ENCODE data around the gene CYTH2. TPM values are rescaled to one million over a fixed set of nuclear protein-coding genes. Genes with fewer than 3 reads are reported as not detected.
"Not testable (repeated sequence)": the region's sequence is repeated elsewhere in the genome, so short reads cannot be mapped to it uniquely, and the experiment has no call there.

Gene CYTH2
- polyA plus RNA-seq, 4 donors: 44.3 to 55.1 (median 54.8) TPM

DNA sequence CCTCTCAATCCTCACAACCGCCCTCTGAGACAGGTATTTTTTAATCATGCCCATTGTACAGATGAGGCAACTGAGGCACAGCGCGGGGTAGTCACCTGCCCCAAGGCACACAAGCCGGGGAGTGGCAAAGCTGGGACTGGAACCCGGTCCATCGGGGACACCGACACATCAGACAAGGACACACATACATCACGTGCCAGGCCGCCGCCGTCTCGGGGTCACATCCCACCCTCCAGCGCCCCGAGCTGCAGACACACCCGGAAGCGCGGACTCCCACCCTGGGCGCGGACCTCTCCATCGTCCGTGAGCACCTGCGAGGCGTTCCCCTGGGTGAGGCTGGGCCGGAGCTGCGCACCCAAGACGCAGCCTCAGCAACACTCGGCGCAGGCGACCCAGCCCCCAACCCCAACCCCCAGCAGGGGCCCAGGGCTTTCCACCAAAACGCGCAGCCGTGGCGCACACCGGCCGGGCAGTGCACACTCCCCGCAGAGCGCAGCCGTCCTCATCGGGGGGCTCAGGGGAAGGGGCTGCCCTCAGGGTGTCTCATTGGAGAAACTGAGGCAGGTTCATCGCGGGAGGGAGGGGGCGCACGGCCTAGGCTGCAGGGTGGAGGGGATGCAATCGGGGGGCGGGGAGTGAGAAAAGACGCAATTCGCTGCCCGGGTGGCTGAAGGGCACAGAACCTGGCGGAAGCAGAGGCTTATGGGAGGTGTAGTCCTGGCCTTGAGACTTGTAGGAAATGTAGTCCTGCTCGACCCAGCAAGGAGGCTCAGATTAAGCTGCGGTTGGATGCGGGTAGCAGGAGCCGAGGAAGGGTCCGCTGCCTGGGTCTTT is 44.3 kb downstream of the CYTH2 start:
- no peak for FAIRE-seq

DNA sequence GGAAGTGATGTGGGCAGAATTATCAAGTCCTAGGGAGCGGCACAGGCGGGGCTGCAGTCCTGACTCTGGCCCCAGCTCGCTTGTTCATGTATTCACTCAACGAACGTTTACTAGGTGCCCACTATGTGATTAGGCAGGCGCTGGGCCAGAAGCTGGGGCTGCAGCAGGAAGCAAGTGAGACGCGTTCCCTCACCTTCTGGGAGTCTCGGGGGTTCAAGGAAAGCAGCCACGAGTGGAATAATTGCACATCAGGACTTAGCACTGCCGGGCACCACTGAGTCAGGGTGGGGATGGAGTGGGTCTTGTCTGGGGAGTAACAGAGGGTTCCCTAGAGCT is 44.9 kb downstream of the CYTH2 start:
- Histone ChIP-seq H3K36me3 (ENCODE audit: control insufficient read depth in 3 of 3, insufficient read depth in 2 of 3, low read depth in 1 of 3, low read length in 3 of 3) (no peaks in the 10 kb centered on the region), H3K27ac (ENCODE audit: low read depth in 1 of 3, low read length in 2 of 3) (no peak overlapping the region), H3K4me3 (ENCODE audit: low read depth in 1 of 3, low read length in 3 of 3) (no peak overlapping the region), H3K4me1 (ENCODE audit: control insufficient read depth in 3 of 3, insufficient read depth in 2 of 3, low read depth in 1 of 3, low read length in 2 of 3) (peaks cover 0 to 9% (median 0%) of the 10 kb centered on the region in 3 donors), H3K27me3 (ENCODE audit: control insufficient read depth in 3 of 3, insufficient read depth in 3 of 3, low read length in 3 of 3) (peaks cover 0 to 44% (median 13%) of the 10 kb centered on the region in 3 donors), H3K9me3 (ENCODE audit: control insufficient read depth in 2 of 2, insufficient read depth in 1 of 2, low read depth in 1 of 2, low read length in 1 of 2) (peaks cover 0 to 5% of the 10 kb centered on the region in 2 donors)
- WGBS, 3 donors: 35 to 43% (median 38%) methylated on average over 11 of the region's 11 CpGs
- DNase-seq: no peak
- FAIRE-seq: no peak

More for the DNA sequence above, 44.3 kb downstream of the CYTH2 start:
- Histone ChIP-seq H3K27me3 (ENCODE audit: control insufficient read depth in 3 of 3, insufficient read depth in 3 of 3, low read length in 3 of 3) (peaks cover 0 to 44% (median 13%) of the 10 kb centered on the region in 3 donors), H3K36me3 (ENCODE audit: control insufficient read depth in 3 of 3, insufficient read depth in 2 of 3, low read depth in 1 of 3, low read length in 3 of 3) (no peaks in the 10 kb centered on the region), H3K4me1 (ENCODE audit: control insufficient read depth in 3 of 3, insufficient read depth in 2 of 3, low read depth in 1 of 3, low read length in 2 of 3) (peaks cover 0 to 9% (median 0%) of the 10 kb centered on the region in 3 donors), H3K9me3 (ENCODE audit: control insufficient read depth in 2 of 2, insufficient read depth in 1 of 2, low read depth in 1 of 2, low read length in 1 of 2) (peaks cover 0 to 5% of the 10 kb centered on the region in 2 donors), H3K27ac (ENCODE audit: low read depth in 1 of 3, low read length in 2 of 3) (peak overlapping the region in 1 of 3 donors; percentile 27), H3K4me3 (ENCODE audit: low read depth in 1 of 3, low read length in 3 of 3) (peak overlapping the region; percentile 52 to 62 (median 54))
- peak; percentile 80 to 82 for DNase-seq
- WGBS, 3 donors: 0 to 2% (median 1%) methylated on average over 48 to 54 of the region's 54 CpGs

DNA sequence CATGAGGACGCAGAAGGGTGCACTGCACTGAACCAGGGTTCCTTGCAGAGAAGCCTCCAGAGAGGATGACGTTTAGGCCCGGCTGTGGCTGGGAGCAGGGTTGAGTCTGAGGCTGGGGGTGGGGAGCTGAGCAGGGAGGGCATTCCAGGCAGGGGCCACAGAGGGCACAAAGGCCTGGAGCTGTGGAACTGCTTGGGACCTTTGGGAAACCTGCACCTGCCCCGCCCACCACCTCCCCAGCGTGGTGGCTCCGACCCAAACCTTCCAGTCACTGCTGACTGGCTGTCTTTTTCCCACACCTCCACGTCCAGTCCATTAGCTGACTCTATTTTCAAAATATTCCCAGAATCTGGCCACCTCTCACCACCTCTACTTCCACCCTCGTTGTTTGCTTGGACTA is 47.4 kb downstream of the CYTH2 start:
- no peak overlapping the region for H3K4me3 ChIP-seq (ENCODE audit: low read depth in 1 of 3, low read length in 3 of 3)
- H3K4me1 ChIP-seq (ENCODE audit: control insufficient read depth in 3 of 3, insufficient read depth in 2 of 3, low read depth in 1 of 3, low read length in 2 of 3): peaks cover 0 to 3% (median 0%) of the 10 kb centered on the region in 3 donors
- H3K36me3 ChIP-seq (ENCODE audit: control insufficient read depth in 3 of 3, insufficient read depth in 2 of 3, low read depth in 1 of 3, low read length in 3 of 3): no peaks in the 10 kb centered on the region
- H3K9me3 ChIP-seq (ENCODE audit: control insufficient read depth in 2 of 2, insufficient read depth in 1 of 2, low read depth in 1 of 2, low read length in 1 of 2): no peaks in the 10 kb centered on the region
- H3K27me3 ChIP-seq (ENCODE audit: control insufficient read depth in 3 of 3, insufficient read depth in 3 of 3, low read length in 3 of 3): peaks cover 0 to 21% (median 13%) of the 10 kb centered on the region in 3 donors
- DNase-seq (no peak), FAIRE-seq (no peak)
- WGBS, 3 donors: 34 to 62% (median 48%) methylated on average over 8 of the region's 8 CpGs
- H3K27ac ChIP-seq (ENCODE audit: low read depth in 1 of 3, low read length in 2 of 3): no peak overlapping the region

DNA sequence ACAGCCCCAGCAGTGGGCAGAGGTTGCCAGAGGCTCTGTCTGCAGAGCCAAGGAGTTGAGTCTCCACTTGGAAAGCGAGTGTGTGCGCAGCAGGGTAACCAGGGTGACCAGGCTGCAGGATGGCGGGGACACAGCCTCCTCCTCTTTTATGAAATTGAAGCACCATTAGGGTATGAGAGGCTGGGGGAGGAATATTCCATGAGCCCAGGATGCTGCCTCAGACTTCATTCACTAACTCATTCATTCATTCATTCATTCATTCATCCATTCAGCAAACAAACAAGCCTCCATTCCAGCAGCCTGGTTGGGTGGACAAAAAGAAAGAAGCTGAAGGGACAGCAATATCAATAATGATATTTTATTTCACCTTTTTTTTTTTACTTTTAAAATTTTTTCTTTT is 49.0 kb downstream of the CYTH2 start:
- WGBS, 3 donors: 64 to 94% (median 82%) methylated on average over 3 of the region's 3 CpGs
- no peaks in the 10 kb centered on the region for H3K36me3 ChIP-seq (ENCODE audit: control insufficient read depth in 3 of 3, insufficient read depth in 2 of 3, low read depth in 1 of 3, low read length in 3 of 3)
- FAIRE-seq (no peak), DNase-seq (no peak)
- H3K4me3 ChIP-seq (ENCODE audit: low read depth in 1 of 3, low read length in 3 of 3): no peak overlapping the region
- peaks cover 0 to 3% (median 0%) of the 10 kb centered on the region in 3 donors for H3K4me1 ChIP-seq (ENCODE audit: control insufficient read depth in 3 of 3, insufficient read depth in 2 of 3, low read depth in 1 of 3, low read length in 2 of 3)
- H3K27ac ChIP-seq (ENCODE audit: low read depth in 1 of 3, low read length in 2 of 3): no peak overlapping the region
- no peaks in the 10 kb centered on the region for H3K9me3 ChIP-seq (ENCODE audit: control insufficient read depth in 2 of 2, insufficient read depth in 1 of 2, low read depth in 1 of 2, low read length in 1 of 2)
- peaks cover 0 to 4% (median 0%) of the 10 kb centered on the region in 3 donors for H3K27me3 ChIP-seq (ENCODE audit: control insufficient read depth in 3 of 3, insufficient read depth in 3 of 3, low read length in 3 of 3)

DNA sequence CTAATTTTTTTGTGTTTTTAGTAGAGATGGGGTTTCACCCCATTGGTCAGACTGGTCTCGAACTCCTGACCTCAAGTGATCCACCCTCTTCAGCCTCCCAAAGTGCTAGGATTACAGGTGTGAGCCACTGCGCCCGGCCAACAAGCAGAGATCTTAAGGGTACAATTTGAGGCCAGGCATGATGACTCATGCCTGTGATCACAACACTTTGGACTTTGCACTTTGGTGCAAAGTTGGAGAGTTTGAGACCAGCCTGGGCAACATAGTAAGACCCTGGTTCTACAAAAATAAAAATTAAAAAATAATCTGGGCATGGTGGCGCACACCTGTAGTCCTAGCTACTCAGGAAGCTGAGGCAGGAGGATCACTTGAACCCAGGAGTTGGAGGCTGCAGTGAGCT is 50.3 kb downstream of the CYTH2 start:
- not testable (repeated sequence) for H3K9me3 ChIP-seq (ENCODE audit: control insufficient read depth in 2 of 2, insufficient read depth in 1 of 2, low read depth in 1 of 2, low read length in 1 of 2); H3K4me3 ChIP-seq (ENCODE audit: low read depth in 1 of 3, low read length in 3 of 3); H3K27me3 ChIP-seq (ENCODE audit: control insufficient read depth in 3 of 3, insufficient read depth in 3 of 3, low read length in 3 of 3); FAIRE-seq; H3K27ac ChIP-seq (ENCODE audit: low read depth in 1 of 3, low read length in 2 of 3); H3K36me3 ChIP-seq (ENCODE audit: control insufficient read depth in 3 of 3, insufficient read depth in 2 of 3, low read depth in 1 of 3, low read length in 3 of 3); H3K4me1 ChIP-seq (ENCODE audit: control insufficient read depth in 3 of 3, insufficient read depth in 2 of 3, low read depth in 1 of 3, low read length in 2 of 3)
- 45 to 79% (median 56%) methylated on average over 4 of the region's 4 CpGs for WGBS, 3 donors
- DNase-seq: peak in 1 of 2 donors; percentile 73

DNA sequence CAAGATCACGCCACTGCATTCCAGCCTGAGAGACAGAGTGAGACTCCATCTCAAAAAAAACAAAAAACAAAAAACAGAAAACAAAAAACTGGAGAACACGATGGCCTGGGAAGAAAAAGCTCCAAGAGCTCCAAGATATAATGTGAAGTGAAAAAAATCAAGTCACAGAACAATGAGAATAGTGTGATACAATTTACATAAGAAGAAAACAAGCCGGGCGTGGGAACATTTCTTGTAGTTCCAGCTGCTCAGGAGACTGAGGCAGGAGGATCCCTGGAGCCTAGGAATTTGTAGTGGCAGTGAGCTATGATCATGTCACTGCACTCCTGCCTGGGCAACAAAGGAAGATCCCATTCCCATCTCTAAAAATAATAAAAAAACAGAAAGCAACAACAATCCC is 51.0 kb downstream of the CYTH2 start:
- no peaks in the 10 kb centered on the region for H3K27me3 ChIP-seq (ENCODE audit: control insufficient read depth in 3 of 3, insufficient read depth in 3 of 3, low read length in 3 of 3)
- 63 to 78% (median 64%) methylated on average over 4 of the region's 4 CpGs for WGBS, 3 donors
- peaks cover 3 to 8% of the 10 kb centered on the region in 2 donors for H3K9me3 ChIP-seq (ENCODE audit: control insufficient read depth in 2 of 2, insufficient read depth in 1 of 2, low read depth in 1 of 2, low read length in 1 of 2)

DNA sequence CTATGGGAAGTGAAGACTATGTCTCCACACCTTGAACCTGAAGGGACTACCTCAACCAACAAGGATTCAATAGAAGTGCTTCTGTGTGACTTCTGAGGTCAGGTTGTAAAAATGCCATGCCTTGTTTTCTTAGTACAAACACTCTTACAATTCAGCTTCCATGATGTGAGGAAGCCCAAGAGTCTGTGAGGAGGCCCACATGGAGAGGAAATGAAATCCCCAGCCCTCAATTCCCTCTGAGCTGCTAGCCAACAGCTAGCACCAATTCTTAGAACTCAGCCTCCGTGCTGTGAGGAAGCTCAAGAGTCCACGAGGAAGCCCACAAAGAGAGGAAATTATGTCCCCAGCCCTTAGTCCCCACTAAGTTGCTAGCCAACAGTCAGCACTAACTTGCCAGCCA is 55.1 kb downstream of the CYTH2 start:
- H3K4me1 ChIP-seq (ENCODE audit: control insufficient read depth in 3 of 3, insufficient read depth in 2 of 3, low read depth in 1 of 3, low read length in 2 of 3): no peaks in the 10 kb centered on the region
- H3K27me3 ChIP-seq (ENCODE audit: control insufficient read depth in 3 of 3, insufficient read depth in 3 of 3, low read length in 3 of 3): no peaks in the 10 kb centered on the region
- FAIRE-seq (no peak), DNase-seq (no peak)
- H3K36me3 ChIP-seq (ENCODE audit: control insufficient read depth in 3 of 3, insufficient read depth in 2 of 3, low read depth in 1 of 3, low read length in 3 of 3): no peaks in the 10 kb centered on the region
- peaks cover 4 to 34% of the 10 kb centered on the region in 2 donors for H3K9me3 ChIP-seq (ENCODE audit: control insufficient read depth in 2 of 2, insufficient read depth in 1 of 2, low read depth in 1 of 2, low read length in 1 of 2)
- no peak overlapping the region for H3K27ac ChIP-seq (ENCODE audit: low read depth in 1 of 3, low read length in 2 of 3)
- whole genome bisulfite sequencing, 3 donors: 79 to 92% (median 85%) methylated on average over 2 of the region's 2 CpGs
- H3K4me3 ChIP-seq (ENCODE audit: low read depth in 1 of 3, low read length in 3 of 3): no peak overlapping the region

More for the DNA sequence above, 51.0 kb downstream of the CYTH2 start:
- Histone ChIP-seq H3K27ac (ENCODE audit: low read depth in 1 of 3, low read length in 2 of 3) (no peak overlapping the region), H3K4me1 (ENCODE audit: control insufficient read depth in 3 of 3, insufficient read depth in 2 of 3, low read depth in 1 of 3, low read length in 2 of 3) (no peaks in the 10 kb centered on the region), H3K4me3 (ENCODE audit: low read depth in 1 of 3, low read length in 3 of 3) (no peak overlapping the region), H3K36me3 (ENCODE audit: control insufficient read depth in 3 of 3, insufficient read depth in 2 of 3, low read depth in 1 of 3, low read length in 3 of 3) (no peaks in the 10 kb centered on the region)
- FAIRE-seq: no peak
- no peak for DNase-seq

DNA sequence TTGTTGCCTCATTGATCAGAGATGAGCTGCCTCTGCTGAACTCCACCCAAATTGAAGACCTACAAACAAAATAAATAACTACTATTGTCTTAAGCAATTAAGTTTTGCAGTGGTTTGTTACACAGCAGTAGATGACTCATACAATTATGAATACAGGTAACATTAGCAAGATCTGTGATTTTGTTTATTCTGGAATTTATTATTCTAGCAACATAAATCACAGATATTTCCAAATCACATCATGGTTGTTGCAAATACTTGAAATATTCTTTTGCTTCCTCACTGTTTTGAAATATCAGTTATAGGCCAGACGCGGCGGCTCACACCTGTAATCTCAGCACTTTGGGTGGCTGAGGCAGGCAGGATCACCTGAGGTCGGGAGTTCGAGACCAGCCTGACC is 55.6 kb downstream of the CYTH2 start:
- H3K4me3 ChIP-seq (ENCODE audit: low read depth in 1 of 3, low read length in 3 of 3): no peak overlapping the region
- WGBS, 3 donors: 96 to 99% (median 98%) methylated on average over 5 of the region's 5 CpGs
- peaks cover 4 to 37% of the 10 kb centered on the region in 2 donors for H3K9me3 ChIP-seq (ENCODE audit: control insufficient read depth in 2 of 2, insufficient read depth in 1 of 2, low read depth in 1 of 2, low read length in 1 of 2)
- no peaks in the 10 kb centered on the region for H3K27me3 ChIP-seq (ENCODE audit: control insufficient read depth in 3 of 3, insufficient read depth in 3 of 3, low read length in 3 of 3)
- FAIRE-seq (no peak), DNase-seq (no peak)
- no peaks in the 10 kb centered on the region for H3K36me3 ChIP-seq (ENCODE audit: control insufficient read depth in 3 of 3, insufficient read depth in 2 of 3, low read depth in 1 of 3, low read length in 3 of 3)
- no peak overlapping the region for H3K27ac ChIP-seq (ENCODE audit: low read depth in 1 of 3, low read length in 2 of 3)
- H3K4me1 ChIP-seq (ENCODE audit: control insufficient read depth in 3 of 3, insufficient read depth in 2 of 3, low read depth in 1 of 3, low read length in 2 of 3): no peaks in the 10 kb centered on the region
